Measurements from ENCODE around the gene CRIP2.

Gene CRIP2

GRCh38 chr14:105500726-105501101 is 26.1 kb downstream of the CRIP2 start:
- DNase-seq: no peak

GRCh38 chr14:105501504-105502291 is 27.1 kb downstream of the CRIP2 start:
- no peak for DNase-seq

GRCh38 chr14:105502446-105503295 is 28.1 kb downstream of the CRIP2 start:
- DNase-seq: no peak

- no peak for DNase-seq
Observed at GRCh38 chr14:105503296-105503640, 28.6 kb downstream of the CRIP2 start.

GRCh38 chr14:105503935-105504692 is 29.5 kb downstream of the CRIP2 start:
- DNase-seq: no peak

- DNase-seq: no peak
Observed at GRCh38 chr14:105505101-105505500, 30.5 kb downstream of the CRIP2 start.

GRCh38 chr14:105507247-105507646 is 32.6 kb downstream of the CRIP2 start:
- no peak for DNase-seq

GRCh38 chr14:105508069-105508468 is 33.4 kb downstream of the CRIP2 start:
- DNase-seq: no peak

GRCh38 chr14:105508601-105509000 is 34.0 kb downstream of the CRIP2 start:
- DNase-seq: no peak

GRCh38 chr14:105517096-105517495 is 42.5 kb downstream of the CRIP2 start:
- DNase-seq: no peak

- DNase-seq: no peak
Observed at GRCh38 chr14:105519946-105520698, 45.5 kb downstream of the CRIP2 start.

GRCh38 chr14:105525326-105525725 is 50.7 kb downstream of the CRIP2 start:
- DNase-seq: no peak

- peak in 1 of 4 experiments; percentile 30 for DNase-seq
Observed at GRCh38 chr14:105525861-105526775, 51.5 kb downstream of the CRIP2 start, which contains the start of gene TMEM121. TSS of gene TMEM121 (plus strand) at chr14:105526583. CDS start at chr14:105528835, 2,252 bp downstream.

- no peak for DNase-seq
Observed at GRCh38 chr14:105526776-105527380, 52.3 kb downstream of the CRIP2 start.

- no peak for DNase-seq
Observed at GRCh38 chr14:105527381-105527825, 52.8 kb downstream of the CRIP2 start.

- peak; percentile 61 to 75 (median 71) for DNase-seq
Observed at GRCh38 chr14:105527826-105528585, 53.4 kb downstream of the CRIP2 start.

GRCh38 chr14:105528586-105529318 is 54.1 kb downstream of the CRIP2 start:
- peak in 1 of 4 experiments; percentile 34 for DNase-seq

- DNase-seq: no peak
Observed at GRCh38 chr14:105529319-105529568, 54.6 kb downstream of the CRIP2 start.
